Measurements from ENCODE around the gene MAPKAPK3.

Gene MAPKAPK3

GRCh38 chr3:50604628-50605588, 12.0 kb upstream of the MAPKAPK3 start:
- no peak overlapping the region for H3K4me3 ChIP-seq (ENCODE audit: low read depth, low read length)
- TF ChIP-seq CTCF (IDR thresholded peaks at IDR 0.05; ENCODE audit: control insufficient read depth, extremely low read depth, insufficient read depth): no peak
- no peak for DNase-seq (ENCODE audit: low read depth)

- H3K4me3 ChIP-seq (ENCODE audit: low read depth, low read length): no peak overlapping the region
- no peak for DNase-seq (ENCODE audit: low read depth)
- no peak for TF ChIP-seq CTCF (IDR thresholded peaks at IDR 0.05; ENCODE audit: control insufficient read depth, extremely low read depth, insufficient read depth)
These were observed 11.0 kb upstream of the MAPKAPK3 start for GRCh38 chr3:50605901-50606326.

GRCh38 chr3:50606596-50606995, 10.4 kb upstream of the MAPKAPK3 start:
- DNase-seq (ENCODE audit: low read depth): no peak
- H3K4me3 ChIP-seq (ENCODE audit: low read depth, low read length): no peak overlapping the region
- TF ChIP-seq CTCF (IDR thresholded peaks at IDR 0.05; ENCODE audit: control insufficient read depth, extremely low read depth, insufficient read depth): no peak

GRCh38 chr3:50607271-50608091, 9.5 kb upstream of the MAPKAPK3 start:
- H3K4me3 ChIP-seq (ENCODE audit: low read depth, low read length): no peak overlapping the region
- DNase-seq (ENCODE audit: low read depth): no peak
- TF ChIP-seq CTCF (IDR thresholded peaks at IDR 0.05; ENCODE audit: control insufficient read depth, extremely low read depth, insufficient read depth): no peak

GRCh38 chr3:50608278-50608677, 8.7 kb upstream of the MAPKAPK3 start:
- no peak for DNase-seq (ENCODE audit: low read depth)
- TF ChIP-seq CTCF (IDR thresholded peaks at IDR 0.05; ENCODE audit: control insufficient read depth, extremely low read depth, insufficient read depth): no peak
- H3K4me3 ChIP-seq (ENCODE audit: low read depth, low read length): no peak overlapping the region

- TF ChIP-seq CTCF (IDR thresholded peaks at IDR 0.05; ENCODE audit: control insufficient read depth, extremely low read depth, insufficient read depth): no peak
- no peak for DNase-seq (ENCODE audit: low read depth)
- H3K4me3 ChIP-seq (ENCODE audit: low read depth, low read length): no peak overlapping the region
These were observed 7.7 kb upstream of the MAPKAPK3 start for GRCh38 chr3:50609071-50609762.
